ENCODE data around the gene STAP1. TPM values are rescaled to one million over a fixed set of nuclear protein-coding genes. Genes with fewer than 3 reads are reported as not detected.
A peak's percentile ranks its signal among the peaks of the same experiment; 100 is the strongest.
"Not testable (repeated sequence)": the region's sequence is repeated elsewhere in the genome, so short reads cannot be mapped to it uniquely, and the experiment has no call there.

STAP1 gene
- total RNA-seq = 0.52 TPM

GRCh38 chr4:67558493-67558892 lies at the start of gene STAP1:
Gene STAP1 (plus strand): TSS chr4:67558727. CDS start chr4:67558810, 83 bp downstream.
- no peak within 1 kb of the TSS for H3K9ac ChIP-seq (ENCODE audit: low read depth in 1 of 3, low read length in 3 of 3)
- H3K36me3 ChIP-seq (ENCODE audit: control insufficient read depth in 3 of 3, insufficient read depth in 3 of 3, low read length in 3 of 3) = no peaks in the 10 kb centered on the region
- no peaks in the 10 kb centered on the region for H3K9me3 ChIP-seq (ENCODE audit: control insufficient read depth in 3 of 3, low read length in 3 of 3)
- H3K4me1 ChIP-seq (ENCODE audit: control insufficient read depth in 3 of 3, insufficient read depth in 3 of 3, low read length in 3 of 3) = peaks cover 0 to 3% (median 0%) of the 10 kb centered on the region in 3 donors
- no peaks in the 10 kb centered on the region for H3K27me3 ChIP-seq (ENCODE audit: control insufficient read depth in 3 of 3, insufficient read depth in 3 of 3, low read length in 3 of 3)
- no peak within 1 kb of the TSS for H3K27ac ChIP-seq (ENCODE audit: low read depth, low read length)
- no peak within 1 kb of the TSS for H3K4me3 ChIP-seq (ENCODE audit: low read length in 3 of 3)

DNA sequence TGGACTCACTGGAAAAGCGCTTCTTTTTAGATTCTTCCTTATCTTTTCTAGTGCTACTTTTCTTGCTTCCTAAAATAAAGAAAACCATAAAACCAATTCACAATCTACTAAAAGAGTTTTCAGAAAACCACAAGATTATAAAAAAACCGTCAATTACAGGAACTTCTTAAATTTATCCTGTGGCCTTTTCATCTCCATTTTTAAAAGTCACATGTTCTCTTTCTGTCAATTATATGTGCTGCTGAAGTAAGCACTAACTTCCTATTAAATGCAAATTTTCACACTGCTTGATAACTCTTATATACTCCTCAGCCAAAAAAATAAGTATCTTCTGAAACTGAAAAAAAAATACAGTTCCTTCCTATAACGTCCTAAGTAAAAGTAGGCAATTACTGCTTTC lies 46.0 kb upstream of the STAP1 start:
- Histone ChIP-seq H3K36me3 (ENCODE audit: control insufficient read depth in 3 of 3, insufficient read depth in 3 of 3, low read length in 3 of 3) (peaks cover 2 to 34% (median 26%) of the 10 kb centered on the region in 3 donors), H3K4me3 (ENCODE audit: low read length in 3 of 3) (no peak overlapping the region), H3K9me3 (ENCODE audit: control insufficient read depth in 3 of 3, low read length in 3 of 3) (no peaks in the 10 kb centered on the region), H3K27me3 (ENCODE audit: control insufficient read depth in 3 of 3, insufficient read depth in 3 of 3, low read length in 3 of 3) (no peaks in the 10 kb centered on the region), H3K4me1 (ENCODE audit: control insufficient read depth in 3 of 3, insufficient read depth in 3 of 3, low read length in 3 of 3) (no peaks in the 10 kb centered on the region), H3K9ac (ENCODE audit: low read depth in 1 of 3, low read length in 3 of 3) (no peak overlapping the region), H3K27ac (ENCODE audit: low read depth, low read length) (no peak overlapping the region)

DNA sequence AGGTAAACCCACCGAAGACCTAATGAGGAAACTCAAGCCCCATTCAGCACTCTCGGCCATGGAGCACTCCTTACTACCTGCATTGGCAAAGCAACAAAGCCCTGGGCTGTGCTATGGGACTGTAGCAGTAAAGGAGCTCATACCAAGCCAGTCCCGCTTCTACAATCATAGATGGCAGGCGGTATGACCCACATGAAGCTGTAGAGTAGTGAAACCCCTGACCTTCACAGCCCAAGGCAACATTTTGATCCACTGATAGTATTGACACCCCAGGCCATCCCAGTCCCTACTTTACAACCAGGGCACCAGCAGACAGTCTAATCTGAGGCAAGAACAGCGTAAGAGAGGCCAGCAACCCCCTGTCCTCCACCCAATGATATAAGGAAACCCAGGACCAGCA lies 38.4 kb upstream of the STAP1 start:
- Histone ChIP-seq H3K27ac (ENCODE audit: low read depth, low read length) (no peak overlapping the region), H3K9ac (ENCODE audit: low read depth in 1 of 3, low read length in 3 of 3) (no peak overlapping the region), H3K27me3 (ENCODE audit: control insufficient read depth in 3 of 3, insufficient read depth in 3 of 3, low read length in 3 of 3) (no peaks in the 10 kb centered on the region), H3K4me1 (ENCODE audit: control insufficient read depth in 3 of 3, insufficient read depth in 3 of 3, low read length in 3 of 3) (peaks cover 0 to 4% (median 0%) of the 10 kb centered on the region in 3 donors), H3K9me3 (ENCODE audit: control insufficient read depth in 3 of 3, low read length in 3 of 3) (no peaks in the 10 kb centered on the region), H3K36me3 (ENCODE audit: control insufficient read depth in 3 of 3, insufficient read depth in 3 of 3, low read length in 3 of 3) (peaks cover 0 to 13% (median 8%) of the 10 kb centered on the region in 3 donors), H3K4me3 (ENCODE audit: low read length in 3 of 3) (no peak overlapping the region)

DNA sequence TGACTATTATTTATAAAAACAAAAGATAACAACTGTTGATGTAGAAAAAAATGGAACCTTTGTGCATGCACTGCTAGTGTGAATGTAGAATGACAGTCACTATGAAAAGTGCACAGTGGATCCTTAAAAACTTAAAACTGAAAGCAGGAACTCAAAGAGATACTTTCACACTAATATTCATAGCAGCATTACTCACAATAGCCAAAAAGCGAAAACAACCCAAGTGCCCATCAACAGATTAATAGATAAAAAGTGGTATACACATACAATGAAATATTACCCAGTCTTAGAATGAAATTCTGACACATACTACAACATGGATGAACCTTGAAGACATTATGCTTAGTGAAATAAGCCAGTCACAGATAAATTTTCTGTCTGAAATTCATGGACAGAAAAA lies 37.0 kb upstream of the STAP1 start:
- H3K4me1 ChIP-seq (ENCODE audit: control insufficient read depth in 3 of 3, insufficient read depth in 3 of 3, low read length in 3 of 3) = peaks cover 0 to 4% (median 0%) of the 10 kb centered on the region in 3 donors
- no peak overlapping the region for H3K9ac ChIP-seq (ENCODE audit: low read depth in 1 of 3, low read length in 3 of 3)
- H3K9me3 ChIP-seq (ENCODE audit: control insufficient read depth in 3 of 3, low read length in 3 of 3) = no peaks in the 10 kb centered on the region
- no peak overlapping the region for H3K4me3 ChIP-seq (ENCODE audit: low read length in 3 of 3)
- H3K36me3 ChIP-seq (ENCODE audit: control insufficient read depth in 3 of 3, insufficient read depth in 3 of 3, low read length in 3 of 3) = peaks cover 0 to 9% (median 8%) of the 10 kb centered on the region in 3 donors
- H3K27ac ChIP-seq (ENCODE audit: low read depth, low read length) = no peak overlapping the region
- H3K27me3 ChIP-seq (ENCODE audit: control insufficient read depth in 3 of 3, insufficient read depth in 3 of 3, low read length in 3 of 3) = no peaks in the 10 kb centered on the region

- H3K27ac ChIP-seq (ENCODE audit: low read depth, low read length) = no peak overlapping the region
- no peaks in the 10 kb centered on the region for H3K27me3 ChIP-seq (ENCODE audit: control insufficient read depth in 3 of 3, insufficient read depth in 3 of 3, low read length in 3 of 3)
- H3K36me3 ChIP-seq (ENCODE audit: control insufficient read depth in 3 of 3, insufficient read depth in 3 of 3, low read length in 3 of 3) = peaks cover 0 to 8% (median 4%) of the 10 kb centered on the region in 3 donors
- no peaks in the 10 kb centered on the region for H3K9me3 ChIP-seq (ENCODE audit: control insufficient read depth in 3 of 3, low read length in 3 of 3)
- peaks cover 0 to 4% (median 0%) of the 10 kb centered on the region in 3 donors for H3K4me1 ChIP-seq (ENCODE audit: control insufficient read depth in 3 of 3, insufficient read depth in 3 of 3, low read length in 3 of 3)
- H3K9ac ChIP-seq (ENCODE audit: low read depth in 1 of 3, low read length in 3 of 3) = peak overlapping the region in 1 of 3 donors; percentile 30
- no peak overlapping the region for H3K4me3 ChIP-seq (ENCODE audit: low read length in 3 of 3)
Observed at GRCh38 chr4:67522230-67522629, 36.3 kb upstream of the STAP1 start.

DNA sequence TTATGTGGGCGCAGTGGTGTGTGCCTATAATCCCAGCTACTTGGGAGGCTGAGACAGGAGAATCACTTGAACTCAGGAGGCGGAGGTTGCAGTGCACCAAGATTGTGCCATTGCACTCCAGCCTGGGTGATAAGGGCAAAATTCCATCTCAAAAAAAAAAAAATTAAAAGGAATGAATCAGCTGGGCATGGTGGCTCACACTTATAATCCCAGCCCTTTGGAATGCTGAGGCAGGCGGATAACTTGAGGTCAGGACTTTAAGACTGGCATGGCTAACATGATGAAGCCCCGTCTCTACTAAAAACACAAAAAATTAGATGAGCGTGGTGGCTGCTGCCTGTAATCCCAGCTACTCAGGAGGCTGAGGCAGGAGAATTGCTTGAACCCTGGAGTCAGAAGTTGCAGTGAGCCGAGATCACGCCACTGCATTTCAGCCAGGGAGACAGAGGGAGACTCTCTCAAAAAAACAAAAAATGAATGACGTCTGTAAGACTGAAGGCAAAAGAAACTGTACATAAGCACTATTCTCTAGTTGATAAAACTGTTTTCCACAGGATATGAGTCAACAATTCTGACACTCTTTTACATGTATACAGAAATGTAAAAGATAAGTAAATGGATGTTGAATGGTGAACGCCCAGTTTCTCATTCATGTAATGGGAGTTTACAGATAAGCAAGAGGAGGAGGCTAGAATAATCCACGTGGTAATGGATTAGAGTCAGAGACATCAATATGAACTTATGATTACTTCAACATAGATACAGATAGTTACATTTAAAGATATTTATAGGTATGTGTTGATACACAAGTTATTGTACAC lies 35.5 kb upstream of the STAP1 start:
- no peaks in the 10 kb centered on the region for H3K27me3 ChIP-seq (ENCODE audit: control insufficient read depth in 3 of 3, insufficient read depth in 3 of 3, low read length in 3 of 3)
- peaks cover 0 to 2% (median 0%) of the 10 kb centered on the region in 3 donors for H3K36me3 ChIP-seq (ENCODE audit: control insufficient read depth in 3 of 3, insufficient read depth in 3 of 3, low read length in 3 of 3)
- no peaks in the 10 kb centered on the region for H3K9me3 ChIP-seq (ENCODE audit: control insufficient read depth in 3 of 3, low read length in 3 of 3)
- no peak overlapping the region for H3K4me3 ChIP-seq (ENCODE audit: low read length in 3 of 3)
- H3K4me1 ChIP-seq (ENCODE audit: control insufficient read depth in 3 of 3, insufficient read depth in 3 of 3, low read length in 3 of 3) = peaks cover 0 to 4% (median 0%) of the 10 kb centered on the region in 3 donors
- H3K27ac ChIP-seq (ENCODE audit: low read depth, low read length) = no peak overlapping the region
- no peak overlapping the region for H3K9ac ChIP-seq (ENCODE audit: low read depth in 1 of 3, low read length in 3 of 3)

GRCh38 chr4:67524140-67524539 lies 34.4 kb upstream of the STAP1 start:
- H3K36me3 ChIP-seq (ENCODE audit: control insufficient read depth in 3 of 3, insufficient read depth in 3 of 3, low read length in 3 of 3); H3K27me3 ChIP-seq (ENCODE audit: control insufficient read depth in 3 of 3, insufficient read depth in 3 of 3, low read length in 3 of 3); H3K27ac ChIP-seq (ENCODE audit: low read depth, low read length); H3K9ac ChIP-seq (ENCODE audit: low read depth in 1 of 3, low read length in 3 of 3); H3K4me1 ChIP-seq (ENCODE audit: control insufficient read depth in 3 of 3, insufficient read depth in 3 of 3, low read length in 3 of 3); H3K9me3 ChIP-seq (ENCODE audit: control insufficient read depth in 3 of 3, low read length in 3 of 3); H3K4me3 ChIP-seq (ENCODE audit: low read length in 3 of 3): not testable (repeated sequence)

DNA sequence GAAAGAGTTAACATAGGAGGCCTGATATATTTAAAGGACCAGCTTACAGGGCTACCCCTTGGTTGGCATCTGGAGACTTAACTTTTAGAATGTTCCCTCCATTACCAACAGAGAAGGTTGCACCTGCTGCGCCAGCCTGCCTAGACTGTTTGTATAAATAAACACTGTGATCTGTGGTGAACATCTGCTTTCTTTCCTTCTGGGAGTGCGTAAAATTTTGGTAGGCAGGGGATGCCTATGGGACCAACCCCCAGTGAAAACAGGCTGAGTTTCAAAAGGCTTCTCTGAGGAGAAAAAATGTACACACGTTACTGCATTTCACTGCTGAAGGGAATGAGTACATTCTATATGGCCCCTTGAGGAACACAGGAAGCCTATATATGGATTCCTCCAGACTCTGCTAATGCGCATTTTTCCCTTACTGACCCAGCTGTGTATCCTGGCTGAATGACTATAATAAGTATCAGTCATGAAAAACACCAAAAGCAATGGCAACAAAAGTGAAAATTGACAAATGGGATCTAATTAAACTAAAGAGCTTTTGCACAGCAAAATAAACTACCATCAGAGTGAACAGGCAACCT lies 27.1 kb upstream of the STAP1 start:
- Histone ChIP-seq H3K9ac (ENCODE audit: low read depth in 1 of 3, low read length in 3 of 3) (no peak overlapping the region), H3K27me3 (ENCODE audit: control insufficient read depth in 3 of 3, insufficient read depth in 3 of 3, low read length in 3 of 3) (no peaks in the 10 kb centered on the region), H3K4me3 (ENCODE audit: low read length in 3 of 3) (no peak overlapping the region), H3K27ac (ENCODE audit: low read depth, low read length) (no peak overlapping the region), H3K9me3 (ENCODE audit: control insufficient read depth in 3 of 3, low read length in 3 of 3) (no peaks in the 10 kb centered on the region), H3K4me1 (ENCODE audit: control insufficient read depth in 3 of 3, insufficient read depth in 3 of 3, low read length in 3 of 3) (no peaks in the 10 kb centered on the region), H3K36me3 (ENCODE audit: control insufficient read depth in 3 of 3, insufficient read depth in 3 of 3, low read length in 3 of 3) (peaks cover 5 to 19% (median 10%) of the 10 kb centered on the region in 3 donors)

DNA sequence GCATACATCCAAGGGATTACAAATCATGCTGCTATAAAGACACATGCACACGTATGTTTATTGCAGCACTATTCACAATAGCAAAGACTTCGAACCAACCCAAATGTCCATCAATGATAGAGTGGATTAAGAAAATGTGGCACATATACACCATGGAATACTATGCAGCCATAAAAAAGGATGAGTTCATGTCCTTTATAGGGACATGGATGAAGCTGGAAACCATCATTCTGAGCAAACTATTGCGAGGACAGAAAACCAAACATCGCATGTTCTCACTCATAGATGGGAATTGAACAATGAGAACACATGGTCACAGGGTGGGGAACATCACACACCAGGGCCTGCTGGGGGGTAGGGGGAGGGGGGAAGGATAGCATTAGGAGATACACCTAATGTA lies 26.1 kb upstream of the STAP1 start:
- H3K4me3 ChIP-seq (ENCODE audit: low read length in 3 of 3); H3K27ac ChIP-seq (ENCODE audit: low read depth, low read length); H3K9me3 ChIP-seq (ENCODE audit: control insufficient read depth in 3 of 3, low read length in 3 of 3); H3K27me3 ChIP-seq (ENCODE audit: control insufficient read depth in 3 of 3, insufficient read depth in 3 of 3, low read length in 3 of 3); H3K4me1 ChIP-seq (ENCODE audit: control insufficient read depth in 3 of 3, insufficient read depth in 3 of 3, low read length in 3 of 3); H3K9ac ChIP-seq (ENCODE audit: low read depth in 1 of 3, low read length in 3 of 3): not testable (repeated sequence)
- H3K36me3 ChIP-seq (ENCODE audit: control insufficient read depth in 3 of 3, insufficient read depth in 3 of 3, low read length in 3 of 3) = peaks cover 5 to 19% (median 13%) of the 10 kb centered on the region in 3 donors

DNA sequence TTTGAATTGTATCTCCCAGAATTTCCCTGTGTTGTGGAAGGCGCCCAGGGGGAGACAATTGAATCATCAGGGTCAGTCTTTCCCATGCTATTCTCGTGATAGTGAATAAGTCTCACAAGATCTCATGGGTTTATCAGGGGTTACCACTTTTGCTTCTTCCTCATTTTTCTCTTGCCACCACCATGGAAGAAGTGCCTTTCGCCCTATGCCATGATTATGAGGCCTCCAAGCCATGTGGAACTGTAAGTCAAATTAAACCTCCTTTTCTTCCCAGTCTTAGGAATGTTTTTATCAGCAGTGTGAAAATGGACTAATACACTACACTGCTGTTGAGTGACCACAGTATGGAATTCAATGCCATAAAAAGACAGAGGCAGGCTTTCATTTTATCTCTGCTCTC lies 25.4 kb upstream of the STAP1 start:
- no peaks in the 10 kb centered on the region for H3K27me3 ChIP-seq (ENCODE audit: control insufficient read depth in 3 of 3, insufficient read depth in 3 of 3, low read length in 3 of 3)
- no peaks in the 10 kb centered on the region for H3K9me3 ChIP-seq (ENCODE audit: control insufficient read depth in 3 of 3, low read length in 3 of 3)
- H3K36me3 ChIP-seq (ENCODE audit: control insufficient read depth in 3 of 3, insufficient read depth in 3 of 3, low read length in 3 of 3) = peaks cover 5 to 20% (median 16%) of the 10 kb centered on the region in 3 donors
- no peak overlapping the region for H3K4me3 ChIP-seq (ENCODE audit: low read length in 3 of 3)
- no peaks in the 10 kb centered on the region for H3K4me1 ChIP-seq (ENCODE audit: control insufficient read depth in 3 of 3, insufficient read depth in 3 of 3, low read length in 3 of 3)
- H3K27ac ChIP-seq (ENCODE audit: low read depth, low read length) = no peak overlapping the region
- H3K9ac ChIP-seq (ENCODE audit: low read depth in 1 of 3, low read length in 3 of 3) = no peak overlapping the region
